Tibial nerve (tissue), 4 donors: Measurements from ENCODE around the gene CDK18. TPM values are rescaled to one million over a fixed set of nuclear protein-coding genes. Genes with fewer than 3 reads are reported as not detected.

Experiments
- DNase-seq, 2 donors: peaks; one replicate each; pipeline ENCODE4 v3.0.0-alpha.2; 2019; ENCODE audit warnings: low spot score in 2 of 2
- H3K27ac ChIP-seq, 4 donors: fragments of 200-600 bp; sonication (generic) in 3 of 4; one replicate each; pipeline ENCODE4 v1.5.1; 2017 to 2019; ENCODE audit warnings: mild to moderate bottlenecking in 1 of 4
- H3K27me3 ChIP-seq, 2 donors: fragments of 200-600 bp; sonication (generic) in 1 of 2; one replicate each; pipeline versions ENCODE4 v1.5.1 to v1.6.0; 2017 to 2019
- H3K36me3 ChIP-seq, 3 donors: fragments of 200-600 bp; sonication (generic); one replicate each; pipeline ENCODE4 v1.5.1; 2018 to 2019
- H3K4me1 ChIP-seq, 4 donors: fragments of 200-600 bp; sonication (generic) in 3 of 4; one replicate each; pipeline ENCODE4 v1.5.1; 2017 to 2019
- H3K4me3 ChIP-seq, 4 donors: fragments of 200-600 bp; sonication (generic) in 3 of 4; one replicate each; pipeline ENCODE4 v1.5.1; 2017 to 2019; ENCODE audit warnings: mild to moderate bottlenecking in 1 of 4, moderate library complexity in 1 of 4
- H3K9me3 ChIP-seq, 4 donors: fragments of 200-600 bp; sonication (generic) in 3 of 4; one replicate each; pipeline ENCODE4 v1.5.1; 2017 to 2019
- EP300 ChIP-seq, 2 donors: sonication (generic); formaldehyde crosslinking; IDR thresholded peaks; one replicate each; pipeline ENCODE4 v1.6.1; 2017; ENCODE audit warnings: antibody characterized with exemption in 2 of 2, mild to moderate bottlenecking in 1 of 2
- POLR2A ChIP-seq, 2 donors: fragments of 450-650 bp; IDR thresholded peaks; one replicate each; pipeline ENCODE4 v1.6.1; 2017; ENCODE audit warnings: antibody characterized with exemption in 2 of 2, mild to moderate bottlenecking in 2 of 2, moderate library complexity in 2 of 2
- WGBS, 2 donors: methylation state at CpG; one replicate each; pipeline ENCODE4 v1.1.5; 2018; 5-methylcytosine and 5-hydroxymethylcytosine counted together
- total RNA-seq, 4 donors: library from RNA; depleted of rRNA; stranded (reverse); fragments of >200 nt; gene quantifications; one replicate each; pipeline ENCODE4 v1.1.0, GENCODE V29; 2016
- TF ChIP-seq, protein P1 (sequence below), 5 experiments: fragments of 200-600 bp in 3 of 5; fragments of 450-650 bp in 2 of 5; sonication (generic) in 3 of 5; IDR thresholded peaks; one replicate each; pipeline ENCODE4 v1.5.1; 2016 to 2019; ENCODE audit warnings: antibody characterized with exemption in 5 of 5, mild to moderate bottlenecking in 3 of 5, moderate library complexity in 2 of 5

CDK18 gene
- total RNA-seq, 4 donors from 2014 or later, result 5.1 to 14.1 (median 7.5) TPM

DNA sequence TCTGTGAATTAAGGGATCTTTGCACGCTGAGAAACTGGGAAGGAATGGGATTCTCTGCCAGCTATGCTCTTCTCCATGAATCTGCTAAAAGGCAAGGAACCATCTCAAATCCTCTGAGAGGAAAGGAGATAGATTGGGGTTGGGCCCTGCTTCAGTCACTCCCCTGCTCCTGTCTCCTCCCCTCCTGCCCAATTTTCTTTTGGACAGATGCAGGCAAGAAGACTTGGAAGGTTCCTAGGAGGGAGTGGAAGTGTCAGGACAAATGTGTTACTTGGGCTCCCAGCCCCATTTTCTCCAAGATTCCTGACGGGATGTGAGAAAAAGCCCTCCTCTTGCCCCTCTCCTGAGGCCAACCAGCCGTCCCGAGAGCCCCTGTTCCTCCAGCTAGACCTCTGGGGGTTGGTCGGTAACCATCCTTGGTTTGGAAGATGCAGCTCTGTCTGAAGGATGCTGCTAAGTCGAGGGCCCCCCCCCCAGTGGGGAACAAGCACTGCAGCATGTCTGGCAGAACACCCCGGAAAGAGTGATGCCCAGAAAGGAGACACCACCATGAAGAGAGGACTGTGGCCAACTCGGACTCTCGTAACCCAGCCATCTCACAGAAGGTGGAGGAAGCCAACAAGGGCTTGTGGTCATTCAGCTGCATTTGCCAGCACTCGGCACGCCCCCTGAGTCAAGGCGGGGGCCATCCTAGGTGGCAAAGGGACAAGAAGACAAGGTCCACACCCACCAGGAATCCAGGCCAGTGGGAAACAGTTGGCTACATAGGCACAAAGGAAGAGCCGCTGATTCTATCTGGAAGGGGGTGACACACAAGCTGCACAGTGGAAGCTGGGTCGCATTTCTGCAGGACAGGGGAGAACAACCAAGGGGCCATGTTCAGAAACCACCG lies 43.7 kb downstream of the CDK18 start:
- peaks cover 0 to 19% of the 10 kb centered on the region in 2 donors for H3K27me3 ChIP-seq

DNA sequence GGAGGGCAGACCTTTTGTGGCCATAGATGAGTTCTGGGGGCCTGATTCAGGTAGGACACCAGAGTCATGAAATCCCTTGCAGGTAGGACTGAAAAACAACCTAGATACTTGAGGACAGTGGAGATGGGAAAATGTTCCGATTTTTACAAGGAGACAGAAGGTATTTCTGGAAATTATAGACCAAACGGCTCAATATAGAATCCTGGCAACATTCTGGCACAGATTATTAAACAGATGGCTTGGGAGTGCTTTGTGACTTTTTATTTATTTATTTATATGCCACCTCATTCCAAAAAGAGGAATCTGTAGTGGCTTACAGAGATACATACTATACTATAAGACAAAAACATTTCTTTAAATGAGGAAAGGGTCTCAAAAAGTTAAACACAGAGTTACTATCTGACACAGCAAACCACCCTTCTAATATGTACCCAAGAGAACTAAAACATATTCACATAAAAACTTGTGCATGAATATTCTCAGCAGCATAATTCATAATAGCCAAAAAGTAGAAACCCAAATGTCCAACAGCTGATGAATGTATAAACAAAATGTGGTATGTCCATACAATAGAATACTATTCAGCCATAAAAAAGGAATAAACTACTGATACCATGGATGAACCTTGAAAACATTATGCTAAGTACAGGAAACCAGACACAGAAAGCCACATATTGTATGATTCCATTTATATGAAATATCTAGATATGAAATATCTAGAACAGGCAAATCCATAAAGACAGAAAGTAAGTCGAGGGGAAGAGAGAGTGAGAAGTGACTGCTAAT lies 49.8 kb downstream of the CDK18 start:
- WGBS, 2 donors, result 89 to 93% methylated on average over 3 of the region's 3 CpGs
- TF ChIP-seq, protein P1, sequence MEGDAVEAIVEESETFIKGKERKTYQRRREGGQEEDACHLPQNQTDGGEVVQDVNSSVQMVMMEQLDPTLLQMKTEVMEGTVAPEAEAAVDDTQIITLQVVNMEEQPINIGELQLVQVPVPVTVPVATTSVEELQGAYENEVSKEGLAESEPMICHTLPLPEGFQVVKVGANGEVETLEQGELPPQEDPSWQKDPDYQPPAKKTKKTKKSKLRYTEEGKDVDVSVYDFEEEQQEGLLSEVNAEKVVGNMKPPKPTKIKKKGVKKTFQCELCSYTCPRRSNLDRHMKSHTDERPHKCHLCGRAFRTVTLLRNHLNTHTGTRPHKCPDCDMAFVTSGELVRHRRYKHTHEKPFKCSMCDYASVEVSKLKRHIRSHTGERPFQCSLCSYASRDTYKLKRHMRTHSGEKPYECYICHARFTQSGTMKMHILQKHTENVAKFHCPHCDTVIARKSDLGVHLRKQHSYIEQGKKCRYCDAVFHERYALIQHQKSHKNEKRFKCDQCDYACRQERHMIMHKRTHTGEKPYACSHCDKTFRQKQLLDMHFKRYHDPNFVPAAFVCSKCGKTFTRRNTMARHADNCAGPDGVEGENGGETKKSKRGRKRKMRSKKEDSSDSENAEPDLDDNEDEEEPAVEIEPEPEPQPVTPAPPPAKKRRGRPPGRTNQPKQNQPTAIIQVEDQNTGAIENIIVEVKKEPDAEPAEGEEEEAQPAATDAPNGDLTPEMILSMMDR (IDR thresholded peaks at IDR 0.05), result no peak
- TF ChIP-seq EP300 (IDR thresholded peaks at IDR 0.05), result no peak
- no peak for TF ChIP-seq POLR2A (IDR thresholded peaks at IDR 0.05)

More for the DNA sequence above, 43.7 kb downstream of the CDK18 start:
- Histone ChIP-seq H3K9me3 (no peaks in the 10 kb centered on the region), H3K27ac (no peak overlapping the region), H3K4me3 (no peak overlapping the region), H3K36me3 (no peaks in the 10 kb centered on the region), H3K4me1 (peaks cover 0 to 11% (median 0%) of the 10 kb centered on the region in 4 donors)
- DNase-seq, result no peak
- TF ChIP-seq POLR2A (IDR thresholded peaks at IDR 0.05), result no peak
- 61 to 70% methylated on average over 14 to 15 of the region's 15 CpGs for WGBS, 2 donors

DNA sequence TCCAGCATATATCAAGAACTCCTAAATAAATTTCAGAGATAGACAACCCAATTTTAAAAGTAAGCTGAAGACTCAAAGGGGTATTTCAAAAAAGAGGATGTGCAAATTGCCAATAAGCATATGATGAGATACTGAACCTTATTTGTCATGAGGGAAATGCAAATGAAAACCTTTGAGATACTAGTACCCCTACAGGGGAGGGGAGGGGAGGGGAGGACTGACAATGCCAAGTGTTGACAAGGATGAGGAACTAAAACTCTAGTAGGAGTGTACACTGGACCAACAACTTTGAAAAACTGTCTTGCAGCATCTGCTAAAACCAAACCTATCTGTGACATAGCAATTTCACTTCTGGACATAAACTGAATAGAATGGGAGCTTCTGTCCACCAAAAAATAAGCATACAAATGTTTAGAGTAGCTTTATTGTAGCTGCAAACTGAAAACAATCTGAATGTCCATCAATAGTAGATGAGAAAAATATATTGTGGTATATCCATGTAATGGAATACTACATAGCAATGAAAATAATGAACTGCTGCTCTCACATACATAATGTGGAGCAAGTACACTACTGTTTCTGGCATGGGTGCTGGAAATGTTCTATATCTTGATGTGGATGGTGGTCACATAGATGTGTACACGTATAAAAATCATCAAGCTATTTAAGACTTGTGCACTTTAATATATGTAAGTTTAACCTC lies 57.2 kb downstream of the CDK18 start:
- TF ChIP-seq EP300 (IDR thresholded peaks at IDR 0.05), result no peak
- TF ChIP-seq, protein P1 (IDR thresholded peaks at IDR 0.05), result no peak

More for the DNA sequence above, 49.8 kb downstream of the CDK18 start:
- Histone ChIP-seq H3K4me3 (no peak overlapping the region), H3K4me1 (no peaks in the 10 kb centered on the region), H3K27me3 (peaks cover 0 to 15% of the 10 kb centered on the region in 2 donors), H3K36me3 (no peaks in the 10 kb centered on the region), H3K9me3 (peaks cover 0 to 16% (median 5%) of the 10 kb centered on the region in 4 donors), H3K27ac (no peak overlapping the region)
- no peak for DNase-seq

DNA sequence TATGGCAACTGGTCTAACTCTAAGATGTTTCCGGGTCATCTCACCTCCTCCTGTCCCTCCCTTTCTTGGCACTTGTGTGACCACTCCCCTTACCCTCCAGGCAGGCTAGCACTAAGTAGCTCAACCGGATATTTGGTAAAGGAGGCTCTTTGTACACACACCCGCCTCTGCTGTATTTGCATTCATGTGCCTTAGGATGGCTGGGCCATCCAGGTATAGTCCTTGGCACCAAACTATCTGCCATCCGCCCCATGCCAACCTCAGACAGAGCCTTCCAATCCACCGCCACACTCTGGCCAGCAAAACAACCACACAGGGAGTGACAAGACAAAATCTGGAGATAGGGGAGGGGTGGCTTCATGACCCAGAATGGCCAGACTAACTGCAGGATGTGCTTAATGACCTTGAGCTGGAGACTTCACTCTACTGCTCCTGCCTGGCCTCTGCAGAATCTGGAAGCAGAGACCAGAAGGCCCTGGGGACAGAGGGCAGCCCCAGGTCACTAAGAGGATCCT lies 59.5 kb downstream of the CDK18 start:
- no peak for DNase-seq
- H3K36me3 ChIP-seq, result no peaks in the 10 kb centered on the region
- peaks cover 0 to 41% of the 10 kb centered on the region in 2 donors for H3K27me3 ChIP-seq
- TF ChIP-seq EP300 (IDR thresholded peaks at IDR 0.05) (no peak), POLR2A (IDR thresholded peaks at IDR 0.05) (no peak)
- TF ChIP-seq, protein P1 (IDR thresholded peaks at IDR 0.05), result no peak
- no peak overlapping the region for H3K27ac ChIP-seq
- peaks cover 0 to 23% (median 1%) of the 10 kb centered on the region in 4 donors for H3K9me3 ChIP-seq
- no peak overlapping the region for H3K4me3 ChIP-seq
- H3K4me1 ChIP-seq, result peaks cover 0 to 10% (median 0%) of the 10 kb centered on the region in 4 donors
- 33 to 54% methylated on average over 5 of the region's 5 CpGs for WGBS, 2 donors

More for the DNA sequence above, 57.2 kb downstream of the CDK18 start:
- no peaks in the 10 kb centered on the region for H3K36me3 ChIP-seq
- 93 to 97% methylated on average over 1 of the region's 1 CpG for WGBS, 2 donors
- no peak overlapping the region for H3K27ac ChIP-seq
- H3K9me3 ChIP-seq, result peaks cover 0 to 23% (median 1%) of the 10 kb centered on the region in 4 donors
- peaks cover 0 to 25% of the 10 kb centered on the region in 2 donors for H3K27me3 ChIP-seq
- no peak overlapping the region for H3K4me3 ChIP-seq
- DNase-seq, result no peak
- H3K4me1 ChIP-seq, result no peaks in the 10 kb centered on the region

DNA sequence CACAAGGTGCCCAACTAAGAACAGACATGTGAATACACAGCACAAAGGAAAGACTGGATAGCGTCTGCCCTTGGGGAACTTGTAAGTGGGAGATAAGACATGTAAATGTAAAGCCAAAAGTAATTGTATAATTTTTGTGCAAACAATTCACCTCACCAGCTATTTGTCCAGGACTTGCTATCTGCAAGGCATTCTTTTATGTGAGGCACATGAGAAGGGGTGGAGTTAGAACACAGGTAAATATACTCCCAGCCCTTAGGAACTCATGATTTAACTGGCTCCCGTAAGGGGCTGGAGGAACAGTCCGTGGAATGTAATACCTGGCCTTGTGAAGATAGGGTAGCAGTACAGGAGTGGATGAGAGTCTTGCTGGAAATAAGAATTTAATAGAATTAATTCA lies 61.3 kb downstream of the CDK18 start:
- TF ChIP-seq, protein P1 (IDR thresholded peaks at IDR 0.05), result no peak
- TF ChIP-seq EP300 (IDR thresholded peaks at IDR 0.05), result no peak
- peaks cover 0 to 19% (median 0%) of the 10 kb centered on the region in 4 donors for H3K9me3 ChIP-seq

More for the DNA sequence above, 61.3 kb downstream of the CDK18 start:
- no peak for DNase-seq
- peaks cover 0 to 58% of the 10 kb centered on the region in 2 donors for H3K27me3 ChIP-seq
- H3K27ac ChIP-seq, result no peak overlapping the region
- WGBS, 2 donors, result 78 to 79% methylated on average over 3 of the region's 3 CpGs
- H3K4me3 ChIP-seq, result no peak overlapping the region
- H3K4me1 ChIP-seq, result peaks cover 0 to 17% (median 0%) of the 10 kb centered on the region in 4 donors
- no peaks in the 10 kb centered on the region for H3K36me3 ChIP-seq
